Activated B cell treated with CpG ODN at 0.5 μM for 24 hours (primary cell): ENCODE measurements around the gene DCAKD. TPM values are rescaled to one million over a fixed set of nuclear protein-coding genes. Genes with fewer than 3 reads are reported as not detected.

Experiments
- ATAC-seq: fragments of 200-7000 bp; cut with Tn5 transposase; one replicate; pipeline ENCODE4 v1.10.0; 2021; ENCODE audit warnings: low read depth, mild to moderate bottlenecking, moderate library complexity
- CTCF ChIA-PET: fragments of 350-600 bp; sonication (Branson Sonifier 250); formaldehyde crosslinking; loops from one replicate; lab custom pipeline; 2021; ENCODE audit warnings: antibody characterized with exemption; lab: Charles Lee
- POLR2A ChIA-PET: fragments of 350-600 bp; sonication (Branson Sonifier 250); formaldehyde crosslinking; loops from one replicate; lab custom pipeline; 2021; ENCODE audit warnings: antibody characterized with exemption; lab: Charles Lee
- DNase-seq: peaks from one replicate; pipeline ENCODE4 v3.0.0; 2022
- H3K27ac Mint-ChIP-seq: one replicate; pipeline ENCODE4 v1.8.0; 2020; ENCODE audit warnings: mixed read lengths
- H3K27me3 Mint-ChIP-seq: one replicate; pipeline ENCODE4 v1.8.0; 2021; ENCODE audit warnings: mixed read lengths
- H3K36me3 Mint-ChIP-seq: one replicate; pipeline ENCODE4 v1.8.0; 2021; ENCODE audit warnings: low read depth, mixed read lengths
- H3K4me1 Mint-ChIP-seq: one replicate; pipeline ENCODE4 v1.8.0; 2021; ENCODE audit warnings: mixed read lengths
- H3K4me3 Mint-ChIP-seq: one replicate; pipeline ENCODE4 v1.8.0; 2020; ENCODE audit warnings: mild to moderate bottlenecking, mixed read lengths
- H3K9me3 Mint-ChIP-seq: one replicate; pipeline ENCODE4 v1.8.0; 2020; ENCODE audit warnings: mixed read lengths
- CTCF ChIP-seq: fragments of 200-600 bp; IDR thresholded peaks from one replicate; pipeline ENCODE4 v1.8.0; 2022; ENCODE audit warnings: antibody characterized with exemption, mild to moderate bottlenecking
- intact Hi-C: fragments of 100-400 bp; cut with micrococcal nuclease; formaldehyde crosslinking; loops from one replicate; pipeline ENCODE4 v1.15.1; 2024
- total RNA-seq: library from RNA; stranded (reverse); gene quantifications from 2 replicates; pipeline ENCODE4 v1.2.3, GENCODE V29; 2022

The DCAKD gene
- total RNA-seq, 1 donor from 2014 or later: 15.6 TPM

- Mint-ChIP-seq H3K4me1 (no peaks in the 10 kb centered on the region), H3K27me3 (peaks cover 12% of the 10 kb centered on the region), H3K9me3 (no peaks in the 10 kb centered on the region), H3K27ac (no peak overlapping the region), H3K36me3 (no peaks in the 10 kb centered on the region), H3K4me3 (no peak overlapping the region)
- no peak for TF ChIP-seq CTCF
- POLR2A ChIA-PET: no interaction called here
- ATAC-seq: no peak
- CTCF ChIA-PET: no interaction called here
- intact Hi-C loops: no loop called here
- DNase-seq: no peak
These were observed 45.7 kb downstream of the DCAKD start for GRCh38 chr17:45005700-45006099.

GRCh38 chr17:45004388-45004787, 47.0 kb downstream of the DCAKD start:
- CTCF ChIA-PET: no interaction called here
- Mint-ChIP-seq H3K36me3 (no peaks in the 10 kb centered on the region), H3K9me3 (no peaks in the 10 kb centered on the region), H3K27me3 (peaks cover 15% of the 10 kb centered on the region), H3K4me1 (no peaks in the 10 kb centered on the region), H3K27ac (no peak overlapping the region), H3K4me3 (no peak overlapping the region)
- ATAC-seq: no peak
- intact Hi-C loops: no loop called here
- TF ChIP-seq CTCF: no peak
- POLR2A ChIA-PET: no interaction called here
- DNase-seq: no peak

DNA sequence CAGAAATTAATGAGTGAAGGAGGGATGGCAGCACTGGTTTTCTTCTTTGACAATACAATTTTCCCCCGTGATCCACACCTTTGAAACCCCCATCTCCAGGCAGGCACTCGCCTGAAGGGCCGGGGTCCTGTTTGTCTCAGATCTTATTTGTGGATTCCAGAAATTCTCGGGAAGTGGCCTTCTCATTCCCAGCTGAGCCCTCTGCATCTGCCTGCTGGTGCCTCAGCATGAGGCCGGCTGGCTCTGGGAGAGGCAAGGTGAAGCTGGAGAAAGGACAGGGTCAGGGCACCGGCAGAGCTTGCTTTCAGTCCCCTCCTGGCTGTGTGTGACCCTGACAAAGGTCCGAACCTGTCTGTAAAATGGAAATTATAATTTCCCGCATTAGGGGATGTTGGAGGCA, 47.6 kb downstream of the DCAKD start:
- POLR2A ChIA-PET: no interaction called here
- peaks cover 17% of the 10 kb centered on the region for H3K27me3 Mint-ChIP-seq
- intact Hi-C loops: no loop called here
- DNase-seq (no peak), ATAC-seq (no peak)
- no peak overlapping the region for H3K27ac Mint-ChIP-seq
- no peaks in the 10 kb centered on the region for H3K4me1 Mint-ChIP-seq
- peaks cover 4% of the 10 kb centered on the region for H3K9me3 Mint-ChIP-seq
- H3K36me3 Mint-ChIP-seq: no peaks in the 10 kb centered on the region
- no peak for TF ChIP-seq CTCF
- no peak overlapping the region for H3K4me3 Mint-ChIP-seq
- CTCF ChIA-PET: no interaction called here

GRCh38 chr17:45001310-45001709, 50.1 kb downstream of the DCAKD start:
- DNase-seq (no peak), ATAC-seq (no peak)
- Mint-ChIP-seq H3K9me3 (peaks cover 5% of the 10 kb centered on the region), H3K36me3 (no peaks in the 10 kb centered on the region), H3K27me3 (peaks cover 18% of the 10 kb centered on the region), H3K27ac (no peak overlapping the region), H3K4me1 (no peaks in the 10 kb centered on the region), H3K4me3 (no peak overlapping the region)
- ChIA-PET CTCF (no interaction called here), POLR2A (no interaction called here)
- intact Hi-C loops: no loop called here
- TF ChIP-seq CTCF: no peak

DNA sequence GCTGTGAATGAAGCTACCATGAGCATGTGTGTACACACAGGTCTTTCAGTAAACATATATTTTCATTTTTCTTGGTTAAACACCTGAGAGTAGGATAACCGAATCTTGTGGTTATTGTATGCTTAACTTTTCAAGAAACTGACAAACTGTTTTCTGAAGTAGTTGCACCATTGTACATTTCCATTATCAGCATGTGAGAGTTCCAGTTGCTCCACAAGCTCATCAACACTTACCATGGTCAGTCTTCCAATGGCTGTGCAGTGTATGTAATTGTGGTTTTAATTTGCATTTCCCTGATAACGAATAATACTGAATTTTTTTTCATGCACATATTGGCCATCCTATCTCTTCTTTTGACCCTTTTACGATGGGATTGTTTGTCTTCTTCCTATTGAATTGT, 52.0 kb downstream of the DCAKD start:
- no peak for TF ChIP-seq CTCF
- no peaks in the 10 kb centered on the region for H3K36me3 Mint-ChIP-seq
- POLR2A ChIA-PET: no interaction called here
- CTCF ChIA-PET: no interaction called here
- intact Hi-C loops: no loop called here
- no peak overlapping the region for H3K27ac Mint-ChIP-seq
- peaks cover 5% of the 10 kb centered on the region for H3K9me3 Mint-ChIP-seq
- DNase-seq: no peak
- peaks cover 26% of the 10 kb centered on the region for H3K27me3 Mint-ChIP-seq
- no peaks in the 10 kb centered on the region for H3K4me1 Mint-ChIP-seq
- no peak for ATAC-seq
- no peak overlapping the region for H3K4me3 Mint-ChIP-seq
